Measurements from ENCODE around the gene COQ5.

Gene COQ5

DNA sequence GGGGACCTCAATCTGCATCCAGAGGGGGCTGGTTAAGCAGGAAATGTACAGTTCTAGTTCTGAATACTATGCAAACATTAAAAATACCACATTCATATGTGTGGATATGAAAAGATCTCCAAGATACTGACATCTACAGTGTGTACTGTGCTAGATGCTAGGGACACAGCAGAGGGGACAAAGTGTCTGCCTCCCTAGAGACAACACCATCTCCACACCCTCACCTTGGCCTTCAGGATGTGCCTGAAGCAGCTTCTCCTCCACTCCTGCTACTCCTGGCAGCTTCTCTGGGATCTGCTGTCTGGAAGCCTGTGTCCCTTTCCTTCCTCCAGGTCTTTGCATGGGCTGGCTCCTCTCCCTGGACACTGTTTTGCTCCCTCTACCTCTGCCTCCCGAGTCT is 48.7 kb downstream of the COQ5 start:
- no peak for DNase-seq

- no peak for DNase-seq
Observed at GRCh38 chr12:120479458-120479857, 49.5 kb downstream of the COQ5 start.

GRCh38 chr12:120475643-120476042 is 53.3 kb downstream of the COQ5 start:
- DNase-seq, result no peak

DNA sequence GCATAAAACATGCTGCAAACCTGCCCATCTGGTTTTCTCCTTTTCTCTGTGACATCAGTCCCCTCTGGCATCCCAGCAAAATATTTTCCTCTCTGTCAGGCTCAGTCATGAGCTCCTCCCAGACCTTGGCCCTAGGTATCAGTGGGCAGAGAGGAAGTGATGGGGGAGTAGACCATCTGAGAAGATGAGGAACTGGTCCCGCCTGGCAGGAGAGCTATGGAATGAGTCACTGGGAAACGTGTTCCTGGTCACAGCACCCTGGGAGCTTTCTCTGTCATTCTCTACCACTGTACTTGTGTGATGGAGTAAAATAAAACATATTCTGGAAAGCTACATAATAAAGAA is 54.4 kb downstream of the COQ5 start:
- DNase-seq, result no peak

GRCh38 chr12:120473807-120474615 is 54.9 kb downstream of the COQ5 start:
- no peak for DNase-seq

DNA sequence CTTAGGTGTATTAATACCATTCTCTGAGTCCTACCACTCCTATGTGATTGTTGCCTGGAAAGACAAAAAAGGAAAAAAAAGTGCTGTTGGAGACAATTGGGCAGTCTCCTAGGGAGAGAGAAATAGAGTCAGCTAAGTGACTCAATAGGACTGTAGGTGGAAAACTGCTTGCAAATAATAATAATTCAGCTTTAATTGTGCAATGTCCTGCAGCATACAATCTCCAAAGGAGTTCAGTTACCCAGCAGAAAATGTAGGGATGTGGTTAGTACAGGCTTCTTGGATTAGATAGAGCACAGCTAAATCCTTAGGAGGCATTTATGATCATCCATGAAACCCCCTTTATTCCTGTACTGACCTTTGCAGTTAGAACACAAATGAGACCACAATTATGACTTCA is 56.4 kb downstream of the COQ5 start:
- no peak for DNase-seq

DNA sequence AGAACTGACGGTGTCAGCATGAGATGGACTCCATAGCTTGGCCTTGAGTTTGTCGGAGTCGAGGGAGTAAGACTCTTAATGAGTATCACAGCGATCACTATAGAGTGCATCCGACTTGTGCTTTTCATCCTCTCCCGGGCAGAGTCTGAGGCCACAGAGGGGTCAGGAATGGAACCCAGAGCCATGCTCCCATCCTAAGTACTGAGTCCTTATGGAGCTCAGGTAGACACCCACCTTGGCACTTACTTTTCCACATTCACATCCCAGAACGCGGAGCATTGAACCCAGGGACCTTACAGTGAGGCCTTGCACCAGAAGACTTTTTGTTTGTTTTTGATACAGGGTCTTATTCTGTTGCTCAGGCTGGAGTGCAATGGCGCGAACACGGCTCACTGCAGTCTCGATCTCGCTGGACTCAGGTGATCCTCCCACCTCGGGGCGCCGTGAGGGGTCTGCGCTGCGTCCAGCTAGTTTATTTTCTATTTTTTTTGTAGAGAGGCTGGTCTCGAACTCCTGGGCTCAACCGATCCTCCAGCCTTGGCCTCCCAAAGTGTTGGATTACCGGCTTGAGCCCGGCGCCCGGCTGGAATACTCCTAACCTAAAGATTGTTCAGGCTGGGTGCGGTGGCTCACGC is 58.7 kb downstream of the COQ5 start:
- no peak for DNase-seq

- DNase-seq, result peak; percentile 96
Observed at GRCh38 chr12:120469450-120470149, 59.4 kb downstream of the COQ5 start, which contains the start of gene SRSF9. Gene SRSF9, minus strand, starts transcription at chr12:120469748. Its CDS starts 139 bp downstream, at chr12:120469609.

- peak; percentile 46 for DNase-seq
Observed at GRCh38 chr12:120468821-120469449, 60.0 kb downstream of the COQ5 start.

DNA sequence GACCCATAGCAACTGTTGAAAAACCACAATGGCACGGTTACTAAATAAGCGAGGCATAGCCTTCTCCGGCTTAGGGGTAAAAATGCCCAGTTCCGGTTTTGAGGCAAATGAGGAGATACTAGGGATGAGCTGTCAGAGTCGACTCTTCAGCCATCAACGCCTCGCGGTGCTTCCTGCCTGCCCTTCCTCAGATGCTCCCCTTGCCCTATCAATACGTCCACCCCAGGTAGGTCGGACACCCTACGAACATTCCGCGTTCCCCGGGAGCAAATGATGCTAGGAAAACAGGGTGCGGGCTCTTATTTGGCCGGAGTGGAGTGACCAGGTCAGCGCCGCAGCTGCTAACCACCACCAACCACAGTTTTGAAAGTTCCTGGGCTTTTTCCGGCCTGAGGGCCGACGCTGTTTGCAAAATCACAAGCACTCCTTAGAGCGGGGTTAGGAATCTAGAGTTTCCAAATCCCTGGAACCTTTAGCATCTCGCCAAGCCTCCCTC is 60.6 kb downstream of the COQ5 start:
- no peak for DNase-seq

DNA sequence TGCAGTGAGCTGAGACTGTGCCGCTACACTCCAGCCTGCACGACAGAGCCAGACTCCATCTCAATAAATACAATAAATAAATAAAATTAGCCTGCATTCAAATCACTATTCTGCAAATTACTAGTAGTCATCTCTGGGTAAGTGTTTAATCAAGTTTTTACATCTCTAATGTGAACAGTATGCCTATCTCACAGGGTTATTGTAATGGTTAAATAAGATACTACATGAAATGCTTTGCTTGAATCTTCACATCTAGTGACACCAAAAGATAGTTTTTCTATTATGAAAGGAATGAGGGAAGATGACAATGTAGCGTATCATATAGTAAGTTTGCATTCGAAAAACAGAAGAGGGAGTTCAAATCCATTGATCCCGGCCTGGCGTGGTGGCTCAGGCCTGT is 61.5 kb downstream of the COQ5 start:
- DNase-seq, result no peak

DNA sequence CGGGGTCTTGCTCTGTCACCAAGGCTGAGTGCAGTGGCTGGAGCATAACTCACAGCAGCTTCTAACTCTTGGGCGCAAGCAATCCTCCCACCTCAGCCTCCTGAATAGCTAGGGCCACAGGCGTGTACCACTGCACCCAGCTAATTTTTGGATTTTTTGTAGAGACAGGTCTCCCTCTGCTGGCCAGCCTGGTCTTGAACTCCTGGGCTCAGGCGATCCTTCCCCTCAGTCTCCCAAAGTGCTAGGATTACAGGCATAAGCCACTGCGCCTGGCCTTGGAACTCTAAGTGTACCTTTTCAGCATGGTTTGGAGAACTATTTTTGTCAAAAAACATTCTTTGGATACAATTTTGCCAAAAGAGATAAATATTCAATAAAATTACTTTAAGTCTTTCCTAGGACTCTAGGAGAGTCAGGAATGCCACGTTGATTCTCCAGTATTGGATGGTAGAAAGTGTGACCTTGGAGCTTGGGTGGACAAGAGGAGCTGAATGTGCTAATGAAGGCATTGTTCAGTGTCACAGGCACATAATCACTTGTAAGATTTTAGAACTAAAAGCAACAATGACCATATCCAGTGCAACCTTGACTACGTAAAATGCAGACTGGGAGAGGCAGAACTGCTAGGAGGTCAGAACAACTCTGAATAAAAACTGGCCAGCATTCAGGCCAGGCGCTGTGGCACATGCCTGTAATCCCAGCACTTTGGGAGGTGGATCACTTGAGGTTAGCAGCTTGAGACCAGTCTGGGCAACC is 62.2 kb downstream of the COQ5 start:
- no peak for DNase-seq

GRCh38 chr12:120465756-120466155 is 63.2 kb downstream of the COQ5 start:
- no peak for DNase-seq

- no peak for DNase-seq
Observed at GRCh38 chr12:120463712-120464111, 65.2 kb downstream of the COQ5 start.

DNA sequence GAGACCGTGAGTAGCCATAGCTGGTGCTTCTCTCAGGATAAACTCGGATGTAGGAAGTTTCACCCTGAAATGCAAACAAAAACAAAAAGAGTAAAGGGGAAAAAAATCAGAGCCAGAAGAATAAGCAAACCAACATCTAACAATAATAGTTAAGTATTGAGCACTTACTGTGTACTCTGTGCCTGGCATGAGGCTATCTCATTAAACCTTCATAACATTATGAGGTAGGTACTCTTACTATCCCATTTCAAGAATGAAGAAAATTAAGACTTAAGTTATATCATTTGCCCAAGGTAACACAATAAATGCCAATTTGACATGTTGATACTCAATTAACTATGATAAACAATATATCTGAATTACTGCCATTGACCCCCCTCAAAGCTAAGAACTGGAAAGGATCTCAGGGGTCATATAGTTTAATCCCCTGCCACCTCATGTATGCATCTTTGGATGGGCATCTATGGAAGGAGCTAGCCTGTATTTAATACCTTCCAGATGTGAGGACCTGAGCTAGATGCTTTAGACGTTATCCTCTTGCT is 66.8 kb downstream of the COQ5 start:
- no peak for DNase-seq

GRCh38 chr12:120460157-120460556 is 68.8 kb downstream of the COQ5 start:
- DNase-seq, result no peak

- no peak for DNase-seq
Observed at GRCh38 chr12:120457133-120457532, 71.8 kb downstream of the COQ5 start.

DNA sequence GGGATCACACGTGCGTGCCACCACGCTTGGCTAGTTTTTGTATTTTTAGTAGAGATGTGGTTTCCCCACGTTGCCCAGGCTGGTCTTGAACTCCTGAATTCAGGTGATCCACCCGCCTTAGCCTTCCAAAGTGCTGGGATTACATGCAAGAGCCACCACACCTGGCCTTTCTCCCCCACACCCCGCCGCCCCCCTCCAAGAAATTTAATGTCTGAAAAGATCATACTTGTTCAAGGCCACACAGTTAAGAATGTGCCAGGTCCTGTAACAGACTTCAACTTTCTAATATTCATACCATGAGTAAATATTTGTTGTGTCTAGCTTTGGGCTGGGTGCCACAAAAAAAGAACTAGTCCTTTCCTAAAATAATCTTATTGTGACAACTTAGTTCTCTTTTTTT is 73.7 kb downstream of the COQ5 start:
- no peak for DNase-seq

DNA sequence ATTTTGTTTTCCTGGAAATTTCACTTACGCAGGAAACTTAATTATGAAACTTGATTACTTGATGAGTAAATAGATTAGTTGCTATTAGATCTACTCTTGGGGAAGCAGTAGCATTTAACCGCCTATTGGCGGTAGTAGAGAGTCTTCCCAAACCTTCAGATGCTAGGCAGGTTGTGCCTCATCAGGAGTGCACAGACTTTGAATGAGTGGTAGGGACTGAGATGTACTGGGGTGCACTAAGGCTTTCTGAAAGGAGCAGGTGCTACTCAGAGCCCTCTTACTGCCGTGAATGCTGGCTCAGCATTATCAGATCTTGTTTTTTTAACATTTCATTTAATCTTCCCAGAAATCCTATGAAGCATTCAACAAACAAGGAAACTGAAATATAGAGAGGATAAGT is 75.0 kb downstream of the COQ5 start:
- no peak for DNase-seq
